HepG2 (cell line): ENCODE measurements around the gene GPX5. TPM values are rescaled to one million over a fixed set of nuclear protein-coding genes. Genes with fewer than 3 reads are reported as not detected.

Source experiments
- ATAD3A ChIP-seq: sonication (generic); formaldehyde crosslinking; IDR thresholded peaks from 2 replicates; pipeline ENCODE4 v1.4.0; 2020; ENCODE audit warnings: missing genetic modification reagents
- ATRX ChIP-seq: sonication (generic); formaldehyde crosslinking; IDR thresholded peaks from 2 replicates; pipeline ENCODE4 v1.4.0; 2020; ENCODE audit warnings: missing genetic modification reagents, borderline replicate concordance
- FUBP1 ChIP-seq: sonication (generic); formaldehyde crosslinking; IDR thresholded peaks from 2 replicates; pipeline ENCODE4 v1.5.1; 2020; ENCODE audit warnings: missing genetic modification reagents, mild to moderate bottlenecking, borderline replicate concordance
- HNF4G ChIP-seq, 2 experiments: sonication (generic) in 1 of 2; formaldehyde crosslinking in 1 of 2; IDR thresholded peaks; 2 replicates each; pipeline versions ENCODE4 v1.4.0 to v1.6.1; 2011 to 2020; ENCODE audit warnings: borderline replicate concordance in 2 of 2, low read depth in 2 of 2, mild to moderate bottlenecking in 2 of 2, low read length in 1 of 2, missing genetic modification reagents in 1 of 2, moderate library complexity in 1 of 2
- NFYC ChIP-seq: IDR thresholded peaks from 2 replicates; pipeline ENCODE4 v1.6.1; 2016; ENCODE audit warnings: missing genetic modification reagents, missing compliant biosample characterization
- NR1H2 ChIP-seq: sonication (generic); formaldehyde crosslinking; IDR thresholded peaks from 2 replicates; pipeline ENCODE4 v1.8.1; 2022; ENCODE audit warnings: low read depth, missing genetic modification reagents, borderline replicate concordance
- ZNF230 ChIP-seq: sonication (generic); formaldehyde crosslinking; IDR thresholded peaks from 2 replicates; pipeline ENCODE4 v1.4.0; 2020; ENCODE audit warnings: mild to moderate bottlenecking, missing genetic modification reagents
- ZNF773 ChIP-seq: sonication (generic); formaldehyde crosslinking; IDR thresholded peaks from 2 replicates; pipeline ENCODE4 v1.4.0; 2020; ENCODE audit warnings: missing genetic modification reagents, borderline replicate concordance
- polyA plus RNA-seq, 8 experiments: library from polyadenylated mRNA; depleted of rRNA in 3 of 8; stranded (reverse) in 7 of 8; unstranded in 1 of 8; fragments of >200 nt; fragmentation: Illumina TruSeq in 4 of 8; extraction: Trizol in 4 of 8; gene quantifications; 2 replicates each; pipeline versions ENCODE4 v1.2.1 to v1.2.3, GENCODE V29; 2011 to 2016; ENCODE audit warnings: low read depth in 4 of 8, missing spikeins in 1 of 8, mixed read lengths in 1 of 8; ENCODE audit not compliant: insufficient read depth in 1 of 8
- total RNA-seq, 5 experiments: library from RNA; depleted of rRNA; stranded (reverse); fragments of >200 nt; fragmentation: Illumina TruSeq; extraction: Trizol; gene quantifications; 2 replicates each; pipeline ENCODE4 v1.2.3, GENCODE V29; 2016; ENCODE audit warnings: low read depth in 1 of 5
- TF ChIP-seq, protein P1 (sequence below): sonication (generic); formaldehyde crosslinking; IDR thresholded peaks from 2 replicates; pipeline ENCODE4 v1.4.0; 2020; ENCODE audit warnings: missing genetic modification reagents, mild to moderate bottlenecking, borderline replicate concordance

GPX5 gene
- total and polyA plus RNA-seq, 2 of the 13 experiments (the other 11 are each of a cell fraction or from before 2014, with no cell fraction given) = not detected

DNA sequence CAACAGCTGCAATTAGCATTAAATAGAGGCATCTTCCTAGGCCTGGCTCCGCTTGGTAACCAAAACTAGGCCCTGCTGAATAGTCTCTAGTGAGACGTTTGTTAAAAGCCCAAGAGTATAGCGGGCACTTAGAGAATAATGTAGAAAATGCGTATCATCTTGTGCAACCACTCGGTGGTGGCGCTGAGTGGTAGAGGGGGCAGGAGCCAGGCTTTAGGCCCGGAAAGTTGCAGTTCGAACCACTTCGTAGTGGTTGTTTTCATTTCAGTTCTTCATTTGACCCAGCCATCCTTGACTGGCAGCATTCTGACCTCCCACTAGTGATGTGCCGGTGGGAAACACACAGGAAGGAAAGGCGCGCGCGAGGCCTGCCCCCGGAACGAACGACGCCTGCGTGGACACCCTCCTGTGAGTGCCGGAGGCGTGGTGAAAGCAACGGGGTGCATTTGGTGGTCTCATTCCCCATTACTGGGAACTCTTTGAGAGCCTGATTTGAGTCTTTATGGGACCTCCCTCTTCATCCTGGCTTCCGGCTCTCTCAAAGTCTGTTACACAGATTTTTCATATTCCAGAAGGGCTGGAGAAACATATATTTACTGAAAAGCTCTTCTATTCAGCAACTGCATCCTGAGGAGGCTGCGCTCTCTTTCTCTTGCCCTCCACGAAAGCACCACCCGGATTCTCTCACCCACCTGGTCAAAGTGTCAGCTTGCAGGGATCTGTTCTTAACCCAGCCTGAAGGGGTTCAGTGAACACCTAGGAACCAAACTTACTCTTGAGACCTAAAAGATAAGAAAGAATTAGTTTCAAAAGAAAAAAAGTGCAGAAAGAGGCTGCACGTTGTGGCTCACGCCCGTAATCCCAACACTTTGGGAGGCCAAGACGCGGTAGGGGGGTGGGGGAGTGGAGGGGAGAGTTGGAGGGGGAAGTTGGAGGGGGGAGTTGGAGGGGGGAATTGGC, 18.2 kb downstream of the GPX5 start (continued):
- TF ChIP-seq FUBP1 (no peak), ATAD3A (CRISPR knock-in tag) (no peak), NR1H2 (CRISPR knock-in tag) (no peak), NFYC (CRISPR knock-in tag) (no peak), HNF4G (IDR thresholded peaks at IDR 0.05; ENCODE audit: borderline replicate concordance, low read depth, low read length) (no peak), HNF4G (CRISPR knock-in tag; IDR thresholded peaks at IDR 0.05; ENCODE audit: borderline replicate concordance, low read depth) (no peak), ZNF773 (CRISPR knock-in tag) (no peak), ATRX (no peak), ZNF230 (CRISPR knock-in tag) (no peak)
- TF ChIP-seq, protein P1, sequence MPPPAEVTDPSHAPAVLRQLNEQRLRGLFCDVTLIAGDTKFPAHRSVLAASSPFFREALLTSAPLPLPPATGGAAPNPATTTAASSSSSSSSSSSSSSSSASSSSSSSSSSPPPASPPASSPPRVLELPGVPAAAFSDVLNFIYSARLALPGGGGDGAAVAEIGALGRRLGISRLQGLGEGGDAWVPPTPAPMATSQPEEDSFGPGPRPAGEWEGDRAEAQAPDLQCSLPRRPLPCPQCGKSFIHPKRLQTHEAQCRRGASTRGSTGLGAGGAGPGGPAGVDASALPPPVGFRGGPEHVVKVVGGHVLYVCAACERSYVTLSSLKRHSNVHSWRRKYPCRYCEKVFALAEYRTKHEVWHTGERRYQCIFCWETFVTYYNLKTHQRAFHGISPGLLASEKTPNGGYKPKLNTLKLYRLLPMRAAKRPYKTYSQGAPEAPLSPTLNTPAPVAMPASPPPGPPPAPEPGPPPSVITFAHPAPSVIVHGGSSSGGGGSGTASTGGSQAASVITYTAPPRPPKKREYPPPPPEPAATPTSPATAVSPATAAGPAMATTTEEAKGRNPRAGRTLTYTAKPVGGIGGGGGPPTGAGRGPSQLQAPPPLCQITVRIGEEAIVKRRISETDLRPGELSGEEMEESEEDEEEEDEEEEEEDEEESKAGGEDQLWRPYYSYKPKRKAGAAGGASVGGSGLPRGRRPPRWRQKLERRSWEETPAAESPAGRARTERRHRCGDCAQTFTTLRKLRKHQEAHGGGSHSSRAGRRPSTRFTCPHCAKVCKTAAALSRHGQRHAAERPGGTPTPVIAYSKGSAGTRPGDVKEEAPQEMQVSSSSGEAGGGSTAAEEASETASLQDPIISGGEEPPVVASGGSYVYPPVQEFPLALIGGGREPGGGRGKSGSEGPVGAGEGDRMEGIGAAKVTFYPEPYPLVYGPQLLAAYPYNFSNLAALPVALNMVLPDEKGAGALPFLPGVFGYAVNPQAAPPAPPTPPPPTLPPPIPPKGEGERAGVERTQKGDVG (CRISPR knock-in tag) = 0 out of 2 replicates have a peak, but pooled peaks have one; percentile 66
